H1 (cell line): ENCODE data around the gene CDK19. TPM values are rescaled to one million over a fixed set of nuclear protein-coding genes. Genes with fewer than 3 reads are reported as not detected.

ENCODE experiments used
- CTCF ChIA-PET: fragments of 300-600 bp; sonication (Branson Sonifier 250); formaldehyde crosslinking; loops from one replicate; lab custom pipeline; 2021; ENCODE audit not compliant: partially characterized antibody; lab: Charles Lee
- POLR2A ChIA-PET: fragments of 300-600 bp; sonication (Branson Sonifier 250); formaldehyde crosslinking; loops from one replicate; lab custom pipeline; 2021; ENCODE audit warnings: inconsistent platforms; ENCODE audit not compliant: partially characterized antibody; lab: Charles Lee
- DNase-seq, 2 experiments: peaks; one replicate each; pipeline versions ENCODE4 v3.0.0 to v3.0.0-alpha.2; 2010 to 2022; ENCODE audit warnings: low spot score in 2 of 2, low read depth in 1 of 2, mixed read lengths in 1 of 2
- FAIRE-seq: peaks from 2 replicates; lab custom pipeline; 2011; peaks lifted over from hg19 to GRCh38; lab: Jason Lieb, UNC
- H2AFZ ChIP-seq: 2 replicates; pipeline ENCODE4 v1.8.1; 2012; ENCODE audit warnings: low read length, inconsistent platforms
- H2AK5ac ChIP-seq: 2 replicates; pipeline ENCODE4 v1.6.1; 2013; ENCODE audit warnings: low read depth, low read length
- H2BK120ac ChIP-seq: replicated peaks from 2 replicates; pipeline ENCODE3; 2013; ENCODE audit warnings: low read depth, low read length, inconsistent platforms
- H2BK12ac ChIP-seq: 2 replicates; pipeline ENCODE4 v1.6.1; 2013; ENCODE audit warnings: low read depth, low read length
- H2BK15ac ChIP-seq: 2 replicates; pipeline ENCODE4 v1.6.1; 2013; ENCODE audit warnings: low read length
- H2BK20ac ChIP-seq: 2 replicates; pipeline ENCODE4 v1.6.1; 2013; ENCODE audit warnings: low read length
- H2BK5ac ChIP-seq: 2 replicates; pipeline ENCODE4 v1.6.1; 2013; ENCODE audit warnings: low read depth, low read length
- H3K14ac ChIP-seq: 2 replicates; pipeline ENCODE4 v1.6.1; 2013; ENCODE audit warnings: inconsistent platforms; ENCODE audit not compliant: insufficient read length
- H3K18ac ChIP-seq: 2 replicates; pipeline ENCODE4 v1.6.1; 2013; ENCODE audit warnings: low read length; ENCODE audit errors: extremely low read depth
- H3K23ac ChIP-seq: 2 replicates; pipeline ENCODE4 v1.6.1; 2013; ENCODE audit warnings: inconsistent platforms; ENCODE audit not compliant: insufficient read length
- H3K23me2 ChIP-seq: 2 replicates; pipeline ENCODE4 v1.6.1; 2013; ENCODE audit warnings: low read depth, low read length
- H3K27ac ChIP-seq: 2 replicates; pipeline ENCODE4 v1.6.1; 2011; ENCODE audit warnings: low read depth, low read length, inconsistent platforms
- H3K27me3 ChIP-seq, 4 experiments: replicated peaks in 1 of 4; 1 replicate in 1 of 4; 2 replicates in 3 of 4; pipeline versions ENCODE4 v1.6.1 to v1.8.1; 2011 to 2013; ENCODE audit warnings: low read length in 3 of 4, mild to moderate bottlenecking in 3 of 4, inconsistent platforms in 2 of 4, mixed read lengths in 2 of 4, moderate library complexity in 1 of 4; ENCODE audit not compliant: control insufficient read depth in 3 of 4, insufficient read depth in 3 of 4; ENCODE audit errors: extremely low read depth in 1 of 4
- H3K36me3 ChIP-seq, 4 experiments: 2 replicates each; pipeline versions ENCODE4 v1.6.1 to v1.8.1; 2011 to 2013; ENCODE audit warnings: mild to moderate bottlenecking in 4 of 4, low read length in 3 of 4, moderate library complexity in 2 of 4, control low read depth in 1 of 4, inconsistent platforms in 1 of 4; ENCODE audit not compliant: insufficient read depth in 4 of 4, control insufficient read depth in 2 of 4
- H3K4ac ChIP-seq: replicated peaks from 2 replicates; pipeline ENCODE3; 2013; ENCODE audit warnings: low read length, low read depth, mixed read lengths, inconsistent platforms; ENCODE audit not compliant: insufficient read length
- H3K4me1 ChIP-seq, 4 experiments: replicated peaks in 1 of 4; 1 replicate in 1 of 4; 2 replicates in 3 of 4; pipeline versions ENCODE4 v1.6.1 to v1.8.1; 2011 to 2013; ENCODE audit warnings: low read length in 3 of 4, inconsistent platforms in 2 of 4, mixed read lengths in 1 of 4; ENCODE audit not compliant: insufficient read depth in 4 of 4, control insufficient read depth in 3 of 4
- H3K4me2 ChIP-seq, 2 experiments: 2 replicates each; pipeline versions ENCODE4 v1.6.1 to v1.8.1; 2011 to 2013; ENCODE audit warnings: low read depth in 2 of 2, low read length in 2 of 2, control low read depth in 1 of 2, inconsistent platforms in 1 of 2, mild to moderate bottlenecking in 1 of 2; ENCODE audit not compliant: insufficient read depth in 1 of 2
- H3K4me3 ChIP-seq, 4 experiments: fragments of 200-600, 300-600 bp in 1 of 4; sonication (generic), shearing (Covaris generic), sonication (Bioruptor Twin) in 1 of 4; 2 replicates each; pipeline versions ENCODE4 v1.5.1 to v1.8.1; 2011 to 2016; ENCODE audit warnings: low read length in 4 of 4, low read depth in 3 of 4, control low read depth in 2 of 4, inconsistent platforms in 2 of 4, mild to moderate bottlenecking in 2 of 4, mixed read lengths in 1 of 4, moderate library complexity in 1 of 4; ENCODE audit not compliant: insufficient read depth in 2 of 4; ENCODE audit errors: extremely low read depth in 1 of 4
- H3K56ac ChIP-seq: replicated peaks from 2 replicates; pipeline ENCODE3; 2013; ENCODE audit warnings: low read depth, mild to moderate bottlenecking, mixed read lengths, low read length, inconsistent platforms; ENCODE audit not compliant: insufficient read length
- H3K79me1 ChIP-seq: 2 replicates; pipeline ENCODE4 v1.6.1; 2013; ENCODE audit warnings: low read depth, low read length, control low read depth
- H3K79me2 ChIP-seq, 2 experiments: 2 replicates each; pipeline versions ENCODE4 v1.6.1 to v1.8.1; 2012 to 2013; ENCODE audit warnings: low read length in 2 of 2, mild to moderate bottlenecking in 2 of 2, inconsistent platforms in 1 of 2; ENCODE audit not compliant: insufficient read depth in 2 of 2, control insufficient read depth in 1 of 2
- H3K9ac ChIP-seq, 4 experiments: replicated peaks in 1 of 4; 1 replicate in 1 of 4; 2 replicates in 3 of 4; pipeline versions ENCODE4 v1.6.1 to v1.8.1; 2011 to 2013; ENCODE audit warnings: low read depth in 3 of 4, low read length in 3 of 4, control low read depth in 2 of 4, mild to moderate bottlenecking in 2 of 4, moderate library complexity in 2 of 4, inconsistent platforms in 1 of 4; ENCODE audit errors: extremely low read depth in 1 of 4
- H3K9me3 ChIP-seq, 2 experiments: 2 replicates each; pipeline versions ENCODE4 v1.6.1 to v1.8.1; 2012 to 2013; ENCODE audit warnings: mild to moderate bottlenecking in 2 of 2, moderate library complexity in 2 of 2, control low read depth in 1 of 2, inconsistent platforms in 1 of 2, low read depth in 1 of 2, low read length in 1 of 2, mixed read lengths in 1 of 2; ENCODE audit not compliant: insufficient read depth in 2 of 2
- H4K20me1 ChIP-seq, 2 experiments: replicated peaks in 1 of 2; 2 replicates each; pipeline versions ENCODE3 to v1.8.1; 2011 to 2013; ENCODE audit warnings: inconsistent platforms in 2 of 2, low read length in 2 of 2, mild to moderate bottlenecking in 1 of 2; ENCODE audit not compliant: insufficient read depth in 2 of 2, control insufficient read depth in 1 of 2
- H4K5ac ChIP-seq: 2 replicates; pipeline ENCODE4 v1.6.1; 2013; ENCODE audit warnings: low read length, low read depth, mixed read lengths, inconsistent platforms; ENCODE audit not compliant: insufficient read length
- H4K8ac ChIP-seq: 2 replicates; pipeline ENCODE4 v1.8.0; 2013; ENCODE audit warnings: mild to moderate bottlenecking, moderate library complexity, low read length, inconsistent platforms; ENCODE audit not compliant: insufficient read depth; ENCODE audit errors: extremely low read depth
- H4K91ac ChIP-seq: replicated peaks from 2 replicates; pipeline ENCODE3; 2013; ENCODE audit warnings: low read length, mixed read lengths, inconsistent platforms; ENCODE audit not compliant: insufficient read length
- RFX5 ChIP-seq: IDR thresholded peaks from 2 replicates; pipeline ENCODE4 v1.6.1; 2011; ENCODE audit warnings: low read depth, low read length, improper control_type of control experiment, borderline replicate concordance
- WGBS, 2 experiments: shearing (Covaris generic) in 1 of 2; methylation state at CpG; one replicate each; pipeline versions ENCODE4 v1.1.6 to v1.1.7; 2013 to 2015; ENCODE audit warnings: low lambda C conversion rate in 2 of 2, mixed read lengths in 2 of 2, inconsistent platforms in 1 of 2, low coverage in 1 of 2, missing lambda C conversion rate in 1 of 2; ENCODE audit not compliant: insufficient replicate concordance in 2 of 2, insufficient coverage in 1 of 2, insufficient read length in 1 of 2; ENCODE audit errors: extremely low coverage in 1 of 2, missing lambda C conversion rate in 1 of 2; 5-methylcytosine and 5-hydroxymethylcytosine counted together
- polyA plus RNA-seq, 7 experiments: library from polyadenylated mRNA; depleted of rRNA in 3 of 7; stranded (reverse) in 5 of 7; unstranded in 2 of 7; fragments of >200 nt in 5 of 7; fragments of 200-250 nt in 2 of 7; gene quantifications; 1 replicate in 5 of 7; 2 replicates in 1 of 7; 4 replicates in 1 of 7; pipeline versions ENCODE4 v1.2.1 to v1.2.3, GENCODE V29; 2011 to 2013; ENCODE audit warnings: missing spikeins in 2 of 7, mixed read lengths in 2 of 7
- total RNA-seq: library from RNA; stranded (reverse); fragmentation: NEBNext Ultra II Directional; extraction: Animal tissue kit (Norgen Biotek cat#: 25700); gene quantifications from 2 replicates; pipeline ENCODE4 v1.2.1, GENCODE V29; 2021

CDK19 gene
- total and polyA plus RNA-seq, 2 of the 8 experiments (the other 6 are each of a cell fraction or from before 2014, with no cell fraction given) = 4.9 to 12.6 TPM

GRCh38 chr6:110690916-110691315, 124.4 kb downstream of the CDK19 start:
- FAIRE-seq = no peak
- WGBS, 2 experiments = 98% methylated on average over 5 of the region's 5 CpGs; no CpG with 5 or more reads in 1 of the 2 experiments
- H2BK5ac ChIP-seq = no peak overlapping the region
- no peak for TF ChIP-seq RFX5
- TF ChIP-seq, all 59 proteins: peak for 0
- Histone ChIP-seq H2BK20ac (no peak overlapping the region), H2AFZ (no peak overlapping the region), H3K79me1 (peaks cover 2% of the 10 kb centered on the region; the same call in 1 of the 2 replicates), H3K23me2 (no peaks in the 10 kb centered on the region), H3K4me2 (no peak overlapping the region), H3K14ac (no peak overlapping the region), H3K23ac (no peak overlapping the region), H3K56ac (no peak overlapping the region), H4K20me1 (peaks cover 0 to 1% of the 10 kb centered on the region in 2 experiments), H3K27ac (no peak overlapping the region), H2AK5ac (no peak overlapping the region), H4K5ac (no peak overlapping the region), H2BK12ac (no peak overlapping the region), H3K36me3 (no peaks in the 10 kb centered on the region), H4K91ac (no peak overlapping the region), H3K27me3 (no peaks in the 10 kb centered on the region), H2BK120ac (no peak overlapping the region), H3K79me2 (peaks cover 0 to 2% of the 10 kb centered on the region in 2 experiments; a peak in 1 of 4 replicates), H2BK15ac (no peak overlapping the region), H4K8ac (no peak overlapping the region), H3K9ac (no peak overlapping the region), H3K9me3 (no peaks in the 10 kb centered on the region), H3K4me3 (no peak overlapping the region), H3K4me1 (peaks cover 0 to 13% (median 5%) of the 10 kb centered on the region in 4 experiments; a peak in 4 of 7 replicates), H3K4ac (no peak overlapping the region), H3K18ac (no peak overlapping the region)
- DNase-seq = no peak
- CTCF ChIA-PET = interaction anchor here (0.9 to 1.4 kb wide), 3 partner anchors 9 to 188 kb away, joined by 3 to 4 read pairs (median 3); no protein-coding TSS in a partner anchor
- POLR2A ChIA-PET = no interaction called here
